Smooth muscle cell (in vitro differentiated cells): ENCODE data around the gene HIP1. TPM values are rescaled to one million over a fixed set of nuclear protein-coding genes. Genes with fewer than 3 reads are reported as not detected.

ENCODE experiments used
- DNase-seq: peaks from one replicate; lab custom pipeline; 2025; ENCODE audit not compliant: unreplicated experiment; lab: John Stamatoyannopoulos, UW
- H2AFZ ChIP-seq: fragments of 200-600 bp; sonication (generic); 2 replicates; pipeline ENCODE4 v1.6.0; 2016; ENCODE audit warnings: antibody characterized with exemption, low read depth, mild to moderate bottlenecking
- H3F3A ChIP-seq: fragments of 200-600 bp; sonication (generic); 2 replicates; pipeline ENCODE4 v1.6.0; 2017; ENCODE audit warnings: antibody characterized with exemption, low read depth
- H3K27ac ChIP-seq: fragments of 200-600 bp; sonication (generic); 2 replicates; pipeline ENCODE4 v1.5.1; 2016; ENCODE audit warnings: low read depth, mild to moderate bottlenecking
- H3K27me3 ChIP-seq: fragments of 200-600 bp; sonication (generic); 2 replicates; pipeline ENCODE4 v1.6.1; 2016; ENCODE audit warnings: low read depth, mild to moderate bottlenecking
- H3K36me3 ChIP-seq: fragments of 200-600 bp; sonication (generic); 2 replicates; pipeline ENCODE4 v1.5.1; 2016; ENCODE audit warnings: low read depth
- H3K4me1 ChIP-seq: fragments of 200-600 bp; sonication (generic); 2 replicates; pipeline ENCODE4 v1.5.1; 2016; ENCODE audit warnings: low read depth
- H3K4me2 ChIP-seq: fragments of 200-600 bp; sonication (generic); 2 replicates; pipeline ENCODE4 v1.6.0; 2016; ENCODE audit warnings: mild to moderate bottlenecking
- H3K4me3 ChIP-seq: fragments of 200-600 bp; sonication (generic); 2 replicates; pipeline ENCODE4 v1.5.1; 2016; ENCODE audit warnings: mild to moderate bottlenecking
- H3K79me2 ChIP-seq: fragments of 200-600 bp; sonication (generic); 2 replicates; pipeline ENCODE4 v1.6.0; 2016; ENCODE audit warnings: low read depth, mild to moderate bottlenecking
- H3K9ac ChIP-seq: fragments of 200-600 bp; sonication (generic); 2 replicates; pipeline ENCODE4 v1.6.0; 2016; ENCODE audit warnings: low read depth
- H3K9me3 ChIP-seq: fragments of 200-600 bp; sonication (generic); replicated peaks from 2 replicates; pipeline ENCODE4 v1.5.1; 2016; ENCODE audit warnings: low read depth
- H4K20me1 ChIP-seq: fragments of 200-600 bp; sonication (generic); 2 replicates; pipeline ENCODE4 v1.6.0; 2016; ENCODE audit warnings: low read depth
- CTCF ChIP-seq: fragments of 200-600 bp; sonication (generic); IDR thresholded peaks from 2 replicates; pipeline ENCODE4 v1.5.1; 2017; ENCODE audit warnings: borderline replicate concordance, mild to moderate bottlenecking, antibody characterized with exemption; ENCODE audit not compliant: insufficient read depth, poor library complexity, severe bottlenecking
- WGBS: methylation state at CpG from one replicate; pipeline ENCODE4 v1.1.7; 2016; ENCODE audit warnings: low lambda C conversion rate; 5-methylcytosine and 5-hydroxymethylcytosine counted together
- polyA plus RNA-seq: library from polyadenylated mRNA; unstranded; fragments of >200 nt; fragmentation: Nextera tagmentation; extraction: Ambion mirVana; gene quantifications from 2 replicates; pipeline ENCODE4 v1.2.1, GENCODE V29; 2016
- total RNA-seq: library from RNA; depleted of rRNA; stranded (reverse); fragments of >200 nt; gene quantifications from 2 replicates; pipeline ENCODE4 v1.2.3, GENCODE V29; 2014

The HIP1 gene
- total and polyA plus RNA-seq, 2 experiments from 2014 or later, result 4.7 to 8.4 TPM

DNA sequence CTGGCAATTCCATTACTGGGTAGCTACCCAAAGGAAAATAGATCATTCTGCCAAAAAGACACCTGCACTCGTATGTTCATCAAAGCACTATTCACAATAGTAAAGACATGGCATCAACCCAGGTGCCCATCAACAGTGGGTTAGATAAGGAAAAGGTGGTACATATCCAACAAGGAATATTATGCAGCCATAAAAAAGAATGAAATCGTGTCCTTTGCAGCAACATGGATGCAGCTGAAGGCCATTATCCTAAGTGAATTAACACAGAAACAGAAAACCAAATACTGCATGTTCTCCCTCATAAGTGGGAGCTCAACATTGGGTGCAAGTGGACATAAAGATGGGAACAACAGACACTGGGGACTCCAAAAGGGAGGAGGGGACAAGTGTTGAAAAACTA is 93.2 kb downstream of the HIP1 start:
- no peaks in the 10 kb centered on the region for H3F3A ChIP-seq
- H3K4me3 ChIP-seq, result no peak overlapping the region
- no peaks in the 10 kb centered on the region for H3K9me3 ChIP-seq
- H3K36me3 ChIP-seq, result no peaks in the 10 kb centered on the region
- TF ChIP-seq CTCF, result no peak
- DNase-seq, result no peak
- no peak overlapping the region for H3K4me2 ChIP-seq
- H3K4me1 ChIP-seq, result peaks cover 5% of the 10 kb centered on the region
- H3K27me3 ChIP-seq, result no peaks in the 10 kb centered on the region
- no peaks in the 10 kb centered on the region for H4K20me1 ChIP-seq
- no peak overlapping the region for H3K27ac ChIP-seq
- no peaks in the 10 kb centered on the region for H3K79me2 ChIP-seq
- no peak overlapping the region for H2AFZ ChIP-seq
- WGBS, result 96% methylated on average over 2 of the region's 2 CpGs
- H3K9ac ChIP-seq, result no peak overlapping the region

- Histone ChIP-seq H3K36me3 (no peaks in the 10 kb centered on the region), H3K4me2 (no peak overlapping the region), H3K27ac (no peak overlapping the region), H4K20me1 (no peaks in the 10 kb centered on the region), H3K4me1 (peaks cover 2% of the 10 kb centered on the region), H3F3A (no peaks in the 10 kb centered on the region), H3K79me2 (no peaks in the 10 kb centered on the region), H3K27me3 (no peaks in the 10 kb centered on the region), H3K9me3 (no peaks in the 10 kb centered on the region), H3K4me3 (no peak overlapping the region), H3K9ac (no peak overlapping the region), H2AFZ (no peak overlapping the region)
- no peak for TF ChIP-seq CTCF
- WGBS, result 83% methylated on average over 5 of the region's 5 CpGs
- DNase-seq, result no peak
These were observed 94.2 kb downstream of the HIP1 start for GRCh38 chr7:75644589-75644988.

DNA sequence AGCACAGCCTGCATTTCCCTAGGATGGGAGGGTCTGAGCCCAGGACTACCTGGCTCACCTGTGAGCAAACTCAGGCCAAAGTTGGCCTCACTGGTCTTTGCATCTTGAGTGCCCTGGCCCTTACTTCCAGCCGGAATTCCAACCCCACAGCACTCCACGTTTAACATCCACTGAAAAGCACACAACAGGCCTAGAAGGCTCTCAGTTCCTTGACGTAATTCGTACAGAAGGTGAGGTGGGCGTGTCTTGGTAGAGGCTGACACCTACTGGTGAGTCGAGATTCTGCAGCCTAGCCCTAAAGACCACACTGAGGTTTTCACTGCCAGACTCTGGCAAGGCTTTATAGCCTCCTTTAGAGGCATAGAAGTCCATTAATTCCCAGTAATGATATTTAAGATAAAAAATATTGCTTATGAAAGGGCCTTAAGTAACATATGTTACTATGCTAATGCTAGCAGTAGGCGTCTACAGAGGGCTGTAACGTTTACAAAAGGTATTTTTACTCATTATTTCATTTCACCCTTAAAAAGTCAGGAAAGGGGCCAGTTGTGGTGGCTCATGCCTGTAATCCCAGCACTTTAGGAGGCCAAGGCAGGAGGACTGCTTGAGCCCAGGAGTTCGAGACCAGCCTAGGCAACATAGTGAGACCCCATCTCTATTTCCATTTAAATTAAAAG is 95.8 kb downstream of the HIP1 start:
- no peak overlapping the region for H3K4me3 ChIP-seq
- TF ChIP-seq CTCF, result peak; percentile 57
- H3F3A ChIP-seq, result no peaks in the 10 kb centered on the region
- H3K9me3 ChIP-seq, result no peaks in the 10 kb centered on the region
- no peaks in the 10 kb centered on the region for H3K27me3 ChIP-seq
- H3K4me2 ChIP-seq, result no peak overlapping the region
- no peak overlapping the region for H3K27ac ChIP-seq
- no peak overlapping the region for H2AFZ ChIP-seq
- WGBS, result 53% methylated on average over 9 of the region's 9 CpGs
- DNase-seq, result no peak
- no peaks in the 10 kb centered on the region for H3K4me1 ChIP-seq
- H3K36me3 ChIP-seq, result no peaks in the 10 kb centered on the region
- H3K79me2 ChIP-seq, result no peaks in the 10 kb centered on the region
- H4K20me1 ChIP-seq, result no peaks in the 10 kb centered on the region
- H3K9ac ChIP-seq, result no peak overlapping the region

DNA sequence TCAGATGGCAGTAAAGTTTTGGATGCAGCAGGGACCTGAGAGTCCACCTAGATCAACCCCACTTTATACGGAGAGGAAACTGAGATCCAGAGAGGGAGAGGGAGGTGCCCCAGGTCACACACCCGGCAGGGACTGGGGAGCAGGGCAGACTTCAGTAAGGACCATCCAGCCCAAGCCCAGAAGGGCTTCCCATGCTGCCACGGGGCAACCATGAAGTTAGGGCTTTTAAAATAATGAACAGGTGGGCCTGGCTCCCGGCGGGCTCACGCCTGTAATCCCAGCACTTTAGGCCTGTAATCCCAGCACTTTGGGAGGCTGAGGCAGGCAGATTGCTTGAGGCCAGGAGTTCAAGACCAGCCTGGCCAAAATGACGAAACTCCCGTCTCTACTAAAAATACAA is 98.5 kb downstream of the HIP1 start:
- Histone ChIP-seq H3K4me2 (no peak overlapping the region), H3K9me3 (no peaks in the 10 kb centered on the region), H3K27me3 (no peaks in the 10 kb centered on the region), H3K27ac (no peak overlapping the region), H3K9ac (no peak overlapping the region), H3K4me3 (peak overlapping the region; percentile 87), H3K36me3 (no peaks in the 10 kb centered on the region), H2AFZ (no peak overlapping the region), H4K20me1 (no peaks in the 10 kb centered on the region), H3F3A (no peaks in the 10 kb centered on the region), H3K4me1 (no peaks in the 10 kb centered on the region), H3K79me2 (no peaks in the 10 kb centered on the region)
- no peak for TF ChIP-seq CTCF
- no peak for DNase-seq
- WGBS, result 69% methylated on average over 8 of the region's 8 CpGs
